SK-MEL-5 (cell line): Measurements from ENCODE around the gene PRELP. TPM values are rescaled to one million over a fixed set of nuclear protein-coding genes. Genes with fewer than 3 reads are reported as not detected.

ENCODE experiments used
- DNase-seq: peaks from one replicate; pipeline ENCODE4 v3.0.0-alpha.2; 2016; ENCODE audit warnings: low read depth, low spot score
- in situ Hi-C: cut with HindIII; loops from 2 replicates; pipeline ENCODE4 v1.10.0; 2016; ENCODE audit warnings: low sequenced_read_pairs, high pct_unique_total_duplicates, low pct_unique_long_range_greater_than_20kb
- total RNA-seq: library from RNA; depleted of rRNA; stranded (reverse); fragments of >200 nt; shearing (Covaris generic); gene quantifications from 2 replicates; pipeline ENCODE4 v1.2.3, GENCODE V29; 2014

Gene PRELP
- total RNA-seq, 1 experiment from 2014 or later, result 0.11 TPM

DNA sequence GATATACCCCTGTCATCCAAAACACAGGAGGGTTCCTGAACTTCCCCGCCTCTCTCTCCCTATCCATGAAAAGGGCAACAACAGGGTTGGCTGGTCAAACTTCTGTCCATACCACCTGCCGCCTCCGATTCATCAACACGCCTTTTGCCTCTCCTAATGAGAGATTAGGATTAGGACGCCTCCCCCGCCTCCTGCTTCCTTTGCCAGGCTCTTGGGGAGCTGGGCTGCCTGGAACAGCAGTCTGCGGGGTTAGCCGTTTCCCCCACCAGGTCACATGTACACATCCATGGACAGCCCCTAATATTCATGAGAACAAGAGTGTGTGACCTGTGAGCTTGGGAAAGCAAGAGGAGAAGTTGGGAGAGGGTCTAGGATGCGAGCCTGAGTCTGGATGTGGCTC, 16.1 kb downstream of the PRELP start:
- no peak for DNase-seq
- in situ Hi-C loops, result no loop called here

DNA sequence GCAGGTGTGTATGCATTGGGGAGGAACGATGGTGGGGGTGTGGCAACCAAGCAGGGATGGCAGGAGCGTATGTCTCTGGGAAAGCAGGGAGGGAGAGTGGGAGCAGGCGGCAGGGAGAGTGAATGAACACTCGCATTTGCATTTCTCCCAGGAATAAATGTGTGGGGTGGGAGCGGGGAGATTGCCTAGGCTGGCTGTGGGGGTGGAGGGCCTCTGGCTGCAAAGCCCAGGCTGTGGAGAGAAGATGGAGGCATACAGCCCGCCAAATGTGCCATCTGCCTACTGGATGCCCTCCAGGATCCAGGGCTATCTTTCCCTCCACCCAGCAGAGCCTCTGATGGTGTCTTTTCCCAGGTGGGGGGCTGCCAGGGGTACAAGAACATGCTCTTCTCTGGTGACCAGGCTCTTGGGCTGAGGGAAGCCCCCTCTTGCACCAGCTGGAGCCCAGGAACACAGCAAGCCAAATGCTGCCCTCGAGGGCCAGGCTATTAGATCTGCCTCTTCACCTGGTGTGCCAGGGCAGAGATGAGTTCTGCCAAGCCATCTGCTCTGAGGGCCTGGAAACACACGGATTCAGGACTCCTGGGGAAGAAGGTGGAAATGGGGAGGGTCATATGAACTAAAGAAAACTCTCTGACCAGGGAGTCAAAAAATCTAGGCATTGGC, 16.6 kb downstream of the PRELP start:
- in situ Hi-C loops, result no loop called here
- no peak for DNase-seq

DNA sequence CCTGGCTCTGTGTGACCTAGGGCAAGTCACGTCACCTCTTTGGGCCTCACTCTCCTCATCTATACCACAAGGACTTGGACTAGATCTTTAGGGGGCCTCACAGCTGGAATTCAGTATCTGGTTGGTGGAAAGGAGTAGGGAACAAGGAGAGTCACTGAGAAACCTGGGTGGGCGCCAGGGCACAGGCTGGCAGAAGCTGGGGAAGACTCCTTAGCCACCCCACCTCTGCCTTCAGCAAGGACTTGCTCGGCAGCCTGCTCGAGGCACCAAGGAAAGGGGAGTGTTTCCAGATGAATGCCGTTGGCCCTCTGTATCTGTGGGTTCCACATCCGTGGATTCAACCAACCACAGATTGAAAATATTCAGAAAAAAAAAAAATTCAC, 17.1 kb downstream of the PRELP start:
- no peak for DNase-seq
- in situ Hi-C loops, result no loop called here

DNA sequence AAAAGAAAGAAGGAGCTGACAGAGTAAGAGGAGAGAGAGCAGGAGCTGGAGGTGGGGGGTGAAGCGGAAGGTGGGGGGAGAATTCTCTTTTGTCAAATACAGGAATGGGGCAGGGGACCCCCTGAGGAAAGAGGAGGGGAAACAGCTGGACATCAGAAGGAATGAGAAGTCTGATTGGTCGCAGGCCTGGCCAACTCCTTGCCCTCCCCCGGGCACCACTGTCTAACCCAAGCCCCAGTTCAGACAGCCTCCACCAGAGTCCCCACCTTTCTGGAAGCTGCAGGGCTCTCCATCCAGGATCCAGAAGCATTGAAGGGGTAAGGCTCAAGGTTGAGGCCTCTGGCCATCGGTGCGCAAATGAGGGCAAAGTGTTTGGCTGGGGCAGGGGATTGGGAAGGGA, 18.3 kb downstream of the PRELP start, which contains the start of gene OPTC:
Gene OPTC, plus strand, starts transcription at position 253 of the 400 bp plus-strand sequence. CDS start 1,853 bp downstream, outside the sequence.
- no peak for DNase-seq
- in situ Hi-C loops, result no loop called here

DNA sequence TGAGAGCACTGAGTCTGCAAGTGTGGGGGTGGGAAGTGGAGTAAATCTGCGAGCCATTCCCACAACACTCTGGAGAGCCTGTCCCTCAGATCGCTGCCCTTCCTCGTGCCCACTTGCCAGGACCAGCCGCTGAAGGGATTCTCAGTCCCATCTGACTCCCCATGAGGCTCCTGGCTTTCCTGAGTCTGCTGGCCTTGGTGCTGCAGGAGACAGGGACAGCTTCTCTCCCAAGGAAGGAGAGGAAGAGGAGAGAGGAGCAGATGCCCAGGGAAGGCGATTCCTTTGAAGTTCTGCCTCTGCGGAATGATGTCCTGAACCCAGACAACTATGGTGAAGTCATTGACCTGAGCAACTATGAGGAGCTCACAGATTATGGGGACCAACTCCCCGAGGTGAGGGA, 20.2 kb downstream of the PRELP start:
- no peak for DNase-seq
- in situ Hi-C loops, result no loop called here

DNA sequence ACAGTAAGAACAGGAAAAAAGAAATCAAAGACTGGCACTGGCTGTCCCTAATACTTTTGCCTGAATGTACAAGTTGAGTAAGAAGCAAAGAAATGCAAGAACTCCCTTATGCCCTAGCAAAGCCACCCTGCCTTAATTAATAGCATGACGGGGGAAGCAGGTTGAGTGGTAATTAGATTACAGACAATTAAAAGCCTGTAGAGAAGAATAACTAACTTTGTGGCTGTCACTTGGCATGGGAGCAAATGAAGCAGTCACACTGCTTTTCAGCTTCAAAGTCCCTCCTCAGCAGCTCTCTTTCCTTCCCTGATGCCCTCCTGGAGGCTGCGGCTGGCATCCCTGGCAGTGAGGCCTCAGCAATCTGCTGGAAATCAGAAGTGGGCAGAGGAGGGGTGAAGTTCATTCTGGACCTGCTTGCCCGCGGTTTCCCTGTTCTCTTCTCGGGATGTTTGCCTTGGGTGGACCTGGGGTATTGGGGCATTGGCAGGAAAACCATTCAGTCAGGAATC, 21.7 kb downstream of the PRELP start:
- DNase-seq, result no peak
- in situ Hi-C loops, result no loop called here

DNA sequence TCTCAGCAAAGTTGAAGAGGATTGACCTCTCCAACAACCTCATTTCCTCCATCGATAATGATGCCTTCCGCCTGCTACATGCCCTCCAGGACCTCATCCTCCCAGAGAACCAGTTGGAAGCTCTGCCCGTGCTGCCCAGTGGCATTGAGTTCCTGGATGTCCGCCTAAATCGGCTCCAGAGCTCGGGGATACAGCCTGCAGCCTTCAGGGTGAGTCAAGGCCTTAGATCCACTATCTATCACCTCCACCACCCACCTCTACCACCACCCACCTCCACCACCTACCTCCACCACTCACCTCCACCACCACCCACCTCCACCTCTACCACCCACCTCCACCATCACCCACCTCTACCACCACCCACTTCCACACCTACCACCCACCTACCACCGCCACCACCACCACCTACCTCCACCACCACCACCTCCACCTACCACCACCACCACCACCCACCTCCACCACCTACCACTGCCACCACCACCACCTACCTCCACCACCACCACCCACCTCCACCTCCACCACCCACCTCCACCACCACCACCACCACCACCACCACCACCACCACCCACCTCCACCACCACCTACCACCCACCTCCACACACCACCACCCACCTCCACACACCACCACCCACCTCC, 24.2 kb downstream of the PRELP start:
- in situ Hi-C loops, result no loop called here
- DNase-seq, result no peak

DNA sequence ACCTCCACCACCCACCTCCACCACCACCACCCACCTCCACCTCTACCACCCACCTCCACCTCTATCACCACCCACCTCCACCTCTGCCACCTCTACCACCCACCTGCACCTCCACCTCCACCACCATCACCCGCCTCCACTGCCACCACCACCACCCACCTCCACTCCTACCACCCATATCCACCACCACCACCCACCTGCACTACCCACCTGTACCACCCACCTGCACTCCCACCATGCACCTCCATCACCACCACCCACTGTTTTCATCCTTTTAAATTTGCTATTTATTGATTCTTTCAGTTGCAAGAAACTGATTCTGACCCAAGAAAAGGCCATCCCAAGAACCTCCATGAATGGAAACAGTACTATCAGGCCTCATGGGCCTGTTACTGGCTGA, 24.7 kb downstream of the PRELP start:
- in situ Hi-C loops, result no loop called here
- no peak for DNase-seq

DNA sequence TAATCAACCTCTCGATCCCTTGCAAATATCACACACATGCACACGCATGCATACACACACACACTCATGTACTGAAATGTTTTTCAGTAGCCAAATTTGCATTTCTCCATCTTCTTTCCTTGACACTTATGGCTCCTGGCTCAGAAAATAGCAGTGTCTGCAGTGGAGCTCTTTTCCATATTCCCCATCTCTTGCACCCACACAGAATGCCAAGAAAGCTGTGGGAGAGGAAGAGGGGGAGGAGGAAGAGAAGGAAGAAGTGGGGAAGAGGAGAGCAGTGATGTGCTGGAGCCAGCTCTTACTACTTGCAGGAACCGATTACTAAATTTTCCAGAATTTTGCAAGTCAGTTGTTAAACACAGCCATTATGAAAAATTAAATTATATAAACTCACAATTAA, 28.2 kb downstream of the PRELP start:
- DNase-seq, result no peak
- in situ Hi-C loops, result no loop called here

DNA sequence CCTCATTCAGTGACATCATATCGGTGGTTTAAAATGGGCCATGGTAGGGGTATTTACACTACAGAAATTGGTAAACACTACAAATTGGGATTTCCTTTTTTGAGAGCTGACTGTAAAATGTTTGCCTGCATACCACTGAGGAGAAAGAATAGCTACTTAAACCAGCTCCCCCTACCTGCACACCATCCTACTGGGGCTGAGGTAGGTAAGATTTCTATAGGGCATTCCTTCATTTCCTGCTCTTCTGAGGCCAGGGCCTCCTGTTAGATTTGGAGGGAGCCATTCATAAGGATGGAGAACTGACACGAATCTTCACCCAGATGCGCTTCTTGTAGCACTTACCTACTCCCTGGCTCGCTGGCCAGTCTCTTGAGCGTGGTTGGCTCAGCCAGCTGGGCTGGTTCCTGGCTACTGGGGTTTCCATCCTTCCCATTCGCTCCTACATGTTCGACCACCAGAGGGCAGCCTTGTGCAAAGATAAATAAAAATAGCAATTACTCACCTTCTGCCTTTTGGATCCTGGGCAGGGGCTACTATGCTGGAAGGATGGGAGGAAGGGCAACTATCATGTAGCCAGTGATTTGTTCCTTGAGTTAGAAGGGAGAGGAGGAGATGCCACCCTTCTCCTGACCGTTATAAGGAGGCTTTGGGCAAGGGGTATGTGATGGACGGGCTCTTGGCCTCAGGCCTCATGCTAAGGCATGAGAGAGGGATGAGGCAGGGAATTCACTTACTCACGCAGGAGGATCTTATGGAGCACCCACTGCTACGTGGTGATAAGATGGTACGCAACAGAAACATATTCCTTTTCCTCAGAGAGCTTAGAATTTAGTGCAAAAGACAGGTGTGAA, 29.0 kb downstream of the PRELP start:
- peak; percentile 85 for DNase-seq
- in situ Hi-C loops, result no loop called here

DNA sequence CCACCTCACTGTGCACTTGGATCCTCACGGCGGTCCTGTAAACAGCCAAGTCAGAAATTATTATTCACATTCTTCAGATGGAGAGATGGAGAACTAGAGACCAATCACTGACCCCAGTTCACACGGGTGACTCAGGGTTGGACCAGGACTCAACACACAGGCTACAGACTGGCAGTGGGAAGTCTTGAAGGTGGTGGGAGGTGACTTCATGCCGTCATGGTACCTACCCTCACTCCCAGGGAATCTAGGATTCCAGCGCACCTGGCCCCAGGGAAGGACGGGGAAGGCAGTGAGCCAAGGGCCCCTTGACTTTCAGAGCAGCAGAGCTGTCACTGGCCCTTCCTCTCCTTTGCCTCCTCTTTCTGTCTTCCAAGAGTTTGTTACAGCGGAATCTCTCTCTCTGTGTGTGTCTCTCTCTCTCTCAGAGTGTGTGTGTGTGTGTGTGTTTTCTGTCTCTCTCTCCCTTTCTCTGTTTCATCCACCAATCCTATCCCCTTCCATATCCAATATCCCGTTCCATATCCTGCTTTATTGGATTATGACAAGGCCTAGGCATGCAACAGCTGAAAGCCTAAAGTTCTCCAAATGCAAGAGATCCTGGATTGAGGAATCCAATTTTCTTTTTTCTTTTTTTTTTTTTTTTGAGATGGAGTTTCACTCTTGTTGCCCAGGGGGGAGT, 30.1 kb downstream of the PRELP start:
- DNase-seq, result no peak
- in situ Hi-C loops, result no loop called here

DNA sequence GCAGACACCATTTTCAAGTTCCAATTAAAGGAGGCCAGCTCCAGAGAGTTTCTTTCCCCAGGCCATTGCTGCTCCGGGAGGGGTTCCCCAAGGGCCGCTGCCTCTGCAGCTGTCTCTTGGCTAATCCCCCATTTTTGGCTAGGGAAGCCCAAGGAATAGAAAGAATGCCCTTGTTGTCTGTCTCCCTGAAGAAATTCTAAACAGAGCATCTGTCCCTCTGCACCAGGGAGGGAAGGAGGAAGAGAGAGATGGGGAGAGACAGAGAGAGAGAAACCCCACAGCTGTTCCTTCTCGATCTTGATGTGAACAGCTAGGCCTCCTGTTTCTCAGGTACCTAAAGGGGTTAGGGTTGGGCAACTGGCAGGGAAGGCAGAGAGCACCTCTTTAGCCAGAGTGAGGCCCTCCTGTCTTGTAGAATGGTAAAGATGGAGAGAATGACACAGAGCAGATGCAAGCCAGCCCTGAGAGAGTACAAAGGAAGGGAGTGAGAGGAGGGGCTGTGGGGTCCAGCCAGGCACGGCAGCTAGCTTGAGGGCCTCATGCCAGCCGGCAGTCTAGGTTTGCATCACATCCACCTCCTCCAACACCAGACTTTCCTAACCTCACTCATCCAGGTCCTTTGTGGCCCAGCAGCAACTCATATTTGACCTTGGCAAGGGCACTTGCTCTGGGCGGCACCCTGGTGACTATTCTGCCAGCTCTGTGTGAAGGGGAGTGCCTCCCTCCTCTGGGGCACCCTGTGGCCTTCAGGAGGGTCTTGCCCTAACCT, 31.4 kb downstream of the PRELP start:
- DNase-seq, result no peak
- in situ Hi-C loops, result no loop called here

DNA sequence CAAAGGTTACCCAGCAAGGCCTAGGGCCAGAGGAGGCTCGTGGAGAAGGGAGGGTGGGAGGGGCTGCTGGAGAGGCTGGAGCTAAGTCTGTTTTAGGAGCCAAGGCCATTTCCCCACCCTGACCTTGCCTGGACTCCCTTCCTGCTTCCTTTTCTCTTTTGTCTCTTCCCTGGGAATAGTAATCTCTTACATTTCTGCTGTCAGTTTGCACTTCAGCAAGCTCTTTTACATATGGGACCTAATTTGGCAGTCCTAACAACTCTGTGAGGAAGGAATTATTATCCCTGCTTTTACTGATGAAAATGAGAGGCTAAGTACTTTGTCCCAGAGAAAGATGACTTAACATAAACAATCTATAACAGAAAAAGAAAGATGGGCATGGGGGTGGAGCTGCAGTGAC, 32.2 kb downstream of the PRELP start:
- DNase-seq, result no peak
- in situ Hi-C loops, result no loop called here

DNA sequence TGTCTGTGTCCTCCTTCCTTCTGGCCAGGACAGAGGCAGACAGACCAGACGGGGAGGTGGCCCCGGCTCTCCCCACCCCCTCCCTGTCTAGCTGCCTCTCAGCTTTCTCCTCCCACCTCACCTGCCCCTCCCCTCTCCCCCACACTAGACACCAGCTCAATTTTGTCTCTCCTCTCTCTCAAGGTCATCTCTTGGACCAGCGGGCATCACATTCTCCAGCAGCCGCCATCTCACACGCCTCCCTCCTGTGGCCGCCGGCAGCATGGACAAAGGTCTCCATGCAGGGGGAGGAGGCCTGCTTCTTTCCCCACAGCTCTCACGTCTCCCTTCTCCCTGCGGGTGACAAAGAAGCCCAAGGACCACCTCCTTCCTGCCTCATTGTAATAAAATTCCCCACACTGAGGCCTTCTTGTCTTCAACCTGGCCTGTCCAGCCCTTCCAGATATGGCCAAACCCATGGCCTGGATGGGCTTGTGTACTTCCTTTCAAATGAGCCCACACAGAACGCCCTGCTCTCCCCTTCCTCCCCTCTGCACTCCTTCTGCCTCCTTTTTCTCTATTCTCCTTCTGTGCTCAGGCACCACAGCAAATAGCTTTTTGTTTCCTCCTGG, 33.0 kb downstream of the PRELP start:
- in situ Hi-C loops, result no loop called here
- no peak for DNase-seq

DNA sequence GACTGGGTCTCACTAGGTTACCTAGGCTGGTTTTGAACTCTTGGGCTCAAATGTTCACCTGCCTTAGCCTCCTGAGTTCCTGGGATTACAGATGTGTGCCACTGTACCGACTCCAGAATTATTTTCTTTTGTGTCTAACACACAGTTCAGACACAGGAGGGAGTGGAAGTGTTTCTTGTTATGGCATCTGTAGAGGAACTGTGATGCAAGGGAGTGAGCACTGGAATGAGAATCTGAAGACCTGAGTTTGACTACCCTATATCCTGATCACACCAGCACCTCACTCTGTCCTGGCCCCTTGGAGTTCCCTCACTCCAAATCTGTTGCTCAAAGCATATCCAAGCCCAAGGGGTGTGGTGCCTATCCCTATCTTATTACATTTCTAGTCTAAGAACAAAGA, 33.5 kb downstream of the PRELP start:
- no peak for DNase-seq
- in situ Hi-C loops, result no loop called here

DNA sequence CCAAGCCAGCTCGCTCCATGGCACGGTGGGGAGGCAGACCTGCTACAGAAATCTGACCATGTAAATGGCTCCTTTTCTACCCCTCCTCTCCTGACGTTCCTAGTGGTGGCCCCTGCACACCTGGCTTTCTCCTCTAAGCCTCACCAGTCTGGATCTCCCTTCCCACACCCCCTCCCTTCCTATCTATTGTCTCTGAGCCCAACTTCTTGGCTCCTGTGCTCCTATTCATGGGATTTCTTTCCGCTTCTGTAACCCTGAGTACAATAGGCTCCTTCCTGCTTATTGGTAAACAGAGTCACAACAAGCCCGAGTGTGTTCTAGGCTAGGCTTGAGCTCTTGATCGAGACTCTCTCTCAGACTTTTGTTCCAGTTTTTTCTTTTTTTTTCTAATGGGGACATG, 35.9 kb downstream of the PRELP start:
- in situ Hi-C loops, result no loop called here
- no peak for DNase-seq

DNA sequence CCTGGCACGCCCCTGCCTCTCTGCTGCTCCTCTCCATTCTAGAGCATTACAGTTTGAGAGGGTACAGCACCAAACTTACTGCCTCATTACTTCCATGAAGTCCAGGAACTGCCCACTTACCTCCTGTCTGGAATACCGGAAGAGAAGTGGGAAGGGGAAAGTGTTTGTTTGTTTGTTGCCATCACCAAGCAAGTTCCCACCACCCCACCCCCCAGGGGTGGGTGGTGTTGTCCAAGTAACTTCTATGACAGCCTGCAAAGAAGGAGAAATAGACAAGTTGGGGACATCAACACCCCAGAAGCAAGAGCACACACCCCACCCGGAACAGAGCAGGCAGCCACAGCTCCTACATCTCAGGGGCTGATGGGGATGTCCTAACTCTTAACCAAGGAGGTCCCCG, 36.3 kb downstream of the PRELP start:
- in situ Hi-C loops, result no loop called here
- no peak for DNase-seq
